Sigmoid colon (tissue), 4 donors: Measurements from ENCODE around the gene CYP26B1.

Experiments used
- CTCF ChIP-seq, 4 experiments: fragments of 450-650 bp in 3 of 4; fragments of 200-600 bp in 1 of 4; IDR thresholded peaks; one replicate each; pipeline ENCODE4 v1.5.1; 2016 to 2019; ENCODE audit warnings: antibody characterized with exemption in 4 of 4, mild to moderate bottlenecking in 3 of 4, moderate library complexity in 2 of 4
- POLR2AphosphoS5 ChIP-seq, 4 donors: sonication (generic); formaldehyde crosslinking; IDR thresholded peaks; one replicate each; pipeline ENCODE4 v1.6.1; 2017; ENCODE audit warnings: antibody characterized with exemption in 4 of 4

- no peak for TF ChIP-seq CTCF (IDR thresholded peaks at IDR 0.05)
- TF ChIP-seq POLR2AphosphoS5 (IDR thresholded peaks at IDR 0.05): no peak
Observed at GRCh38 chr2:72153924-72154323, 6.3 kb upstream of the CYP26B1 start.
